Activated naive CD4-positive, alpha-beta T cell treated with anti-CD3 and anti-CD28 coated beads, Interleukin-2, amount 50 U/mL, for 16 hours (primary cell): ENCODE data around the gene ZNF628.
"Not testable (repeated sequence)": the region's sequence is repeated elsewhere in the genome, so short reads cannot be mapped to it uniquely, and the experiment has no call there.

Experiments used
- DNase-seq: peaks from one replicate; pipeline ENCODE4 v3.0.0-alpha.2; 2020

The ZNF628 gene

GRCh38 chr19:55485439-55486011 is 9.1 kb downstream of the ZNF628 start:
- DNase-seq: no peak

GRCh38 chr19:55486043-55486970 is 9.9 kb downstream of the ZNF628 start:
- no peak for DNase-seq

- peak; percentile 43 for DNase-seq
Observed at GRCh38 chr19:55486971-55487923, 10.8 kb downstream of the ZNF628 start.

- no peak for DNase-seq
Observed at GRCh38 chr19:55487924-55488687, 11.7 kb downstream of the ZNF628 start, which contains the start of gene SSC5D. Gene SSC5D (plus strand): TSS chr19:55488436. CDS start chr19:55488590, 154 bp downstream.

GRCh38 chr19:55488986-55489710 is 12.7 kb downstream of the ZNF628 start:
- no peak for DNase-seq

GRCh38 chr19:55489711-55490477 is 13.5 kb downstream of the ZNF628 start:
- DNase-seq: no peak

GRCh38 chr19:55490478-55491432 is 14.3 kb downstream of the ZNF628 start:
- no peak for DNase-seq

GRCh38 chr19:55491546-55492360 is 15.3 kb downstream of the ZNF628 start:
- DNase-seq: no peak

GRCh38 chr19:55492362-55492944 is 16.0 kb downstream of the ZNF628 start:
- no peak for DNase-seq

GRCh38 chr19:55493052-55493644 is 16.7 kb downstream of the ZNF628 start:
- DNase-seq: no peak

- DNase-seq: no peak
Observed at GRCh38 chr19:55493645-55494171, 17.3 kb downstream of the ZNF628 start.

GRCh38 chr19:55494172-55494761 is 17.9 kb downstream of the ZNF628 start:
- no peak for DNase-seq

GRCh38 chr19:55495646-55496349 is 19.4 kb downstream of the ZNF628 start:
- DNase-seq: no peak

- not testable (repeated sequence) for DNase-seq
Observed at GRCh38 chr19:55496820-55497219, 20.4 kb downstream of the ZNF628 start.

- no peak for DNase-seq
Observed at GRCh38 chr19:55497763-55498162, 21.3 kb downstream of the ZNF628 start.

- DNase-seq: no peak
Observed at GRCh38 chr19:55498246-55498840, 21.9 kb downstream of the ZNF628 start.
